HEK293T (cell line): ENCODE measurements around the gene ZNF26.
A peak's percentile ranks its signal among the peaks of the same experiment; 100 is the strongest.

Source experiments
- CTCF ChIA-PET: fragments of 350-600 bp; formaldehyde crosslinking; extraction: SDS; loops from one replicate; lab custom pipeline; 2021; ENCODE audit warnings: antibody characterized with exemption, inconsistent platforms; lab: Yijun Ruan, JAX
- POLR2A ChIA-PET: fragments of 350-600 bp; formaldehyde crosslinking; extraction: SDS; loops from one replicate; lab custom pipeline; 2020; ENCODE audit warnings: antibody characterized with exemption, inconsistent platforms; lab: Yijun Ruan, JAX
- DNase-seq: peaks from one replicate; pipeline ENCODE4 v3.0.0; 2012; ENCODE audit warnings: mixed read lengths; ENCODE audit errors: extremely low spot score
- ARNT ChIP-seq: fragments of 450-650 bp; IDR thresholded peaks from 2 replicates; pipeline ENCODE4 v1.6.1; 2017; ENCODE audit warnings: mild to moderate bottlenecking
- BHLHE40 ChIP-seq: fragments of 450-650 bp; IDR thresholded peaks from 2 replicates; pipeline ENCODE4 v1.6.1; 2016; ENCODE audit warnings: mild to moderate bottlenecking, moderate library complexity, borderline replicate concordance
- CTBP1 ChIP-seq: fragments of 450-650 bp; IDR thresholded peaks from 2 replicates; pipeline ENCODE4 v1.6.1; 2016; ENCODE audit warnings: borderline replicate concordance
- ELF4 ChIP-seq: fragments of 450-650 bp; IDR thresholded peaks from 2 replicates; pipeline ENCODE4 v1.6.1; 2017; ENCODE audit warnings: antibody characterized with exemption
- FOXA1 ChIP-seq: fragments of 450-650 bp; IDR thresholded peaks from 2 replicates; pipeline ENCODE4 v1.6.1; 2016; ENCODE audit warnings: mild to moderate bottlenecking
- FOXK2 ChIP-seq: fragments of 450-650 bp; IDR thresholded peaks from 2 replicates; pipeline ENCODE4 v1.6.1; 2016; ENCODE audit warnings: mild to moderate bottlenecking
- FOXM1 ChIP-seq: fragments of 450-650 bp; IDR thresholded peaks from 2 replicates; pipeline ENCODE4 v1.6.1; 2017; ENCODE audit warnings: mild to moderate bottlenecking, borderline replicate concordance
- HDGF ChIP-seq: fragments of 450-650 bp; IDR thresholded peaks from 2 replicates; pipeline ENCODE4 v1.6.1; 2017; ENCODE audit warnings: antibody characterized with exemption, borderline replicate concordance
- L3MBTL2 ChIP-seq: fragments of 450-650 bp; conservative IDR thresholded peaks from 2 replicates; pipeline ENCODE4 v1.6.1; 2016; ENCODE audit warnings: mild to moderate bottlenecking
- LEF1 ChIP-seq: fragments of 450-650 bp; IDR thresholded peaks from 2 replicates; pipeline ENCODE4 v1.6.1; 2017; ENCODE audit warnings: mild to moderate bottlenecking, borderline replicate concordance
- NFRKB ChIP-seq: fragments of 450-650 bp; IDR thresholded peaks from 2 replicates; pipeline ENCODE4 v1.6.1; 2016; ENCODE audit warnings: mild to moderate bottlenecking, moderate library complexity
- SP1 ChIP-seq: fragments of 450-650 bp; IDR thresholded peaks from 2 replicates; pipeline ENCODE4 v1.6.1; 2017
- TARDBP ChIP-seq: fragments of 450-650 bp; IDR thresholded peaks from 2 replicates; pipeline ENCODE4 v1.6.1; 2016
- ZNF384 ChIP-seq: fragments of 450-650 bp; IDR thresholded peaks from 2 replicates; pipeline ENCODE4 v1.6.1; 2016
- TF ChIP-seq, protein P1 (sequence below): fragments of 450-650 bp; IDR thresholded peaks from 2 replicates; pipeline ENCODE4 v1.6.1; 2016

ZNF26 gene

DNA sequence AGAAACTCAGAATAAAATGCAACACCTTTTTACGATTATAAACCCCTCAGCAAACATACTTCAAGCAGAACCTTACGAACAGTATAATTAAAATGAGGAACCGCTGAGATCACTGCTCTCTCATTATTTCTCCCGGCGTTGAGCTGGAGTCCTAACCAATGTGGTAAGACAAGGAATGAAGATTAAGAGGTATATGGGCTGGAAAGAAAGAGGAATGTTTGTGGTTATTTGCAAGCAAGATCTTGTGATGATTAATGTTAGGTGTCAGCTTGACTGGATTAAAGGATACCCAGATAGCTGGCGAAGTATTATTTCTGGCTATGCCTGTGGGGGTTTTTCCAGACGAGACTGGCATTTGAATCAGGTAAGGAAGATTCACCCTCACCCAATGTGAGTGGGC lies 40.8 kb downstream of the ZNF26 start:
- no peak for DNase-seq
- TF ChIP-seq TARDBP (no peak), FOXM1 (no peak), SP1 (no peak), CTBP1 (no peak), LEF1 (no peak), L3MBTL2 (no peak), BHLHE40 (no peak), FOXK2 (no peak), FOXA1 (no peak), ELF4 (no peak), NFRKB (no peak), HDGF (no peak), ARNT (no peak)
- TF ChIP-seq, protein P1, sequence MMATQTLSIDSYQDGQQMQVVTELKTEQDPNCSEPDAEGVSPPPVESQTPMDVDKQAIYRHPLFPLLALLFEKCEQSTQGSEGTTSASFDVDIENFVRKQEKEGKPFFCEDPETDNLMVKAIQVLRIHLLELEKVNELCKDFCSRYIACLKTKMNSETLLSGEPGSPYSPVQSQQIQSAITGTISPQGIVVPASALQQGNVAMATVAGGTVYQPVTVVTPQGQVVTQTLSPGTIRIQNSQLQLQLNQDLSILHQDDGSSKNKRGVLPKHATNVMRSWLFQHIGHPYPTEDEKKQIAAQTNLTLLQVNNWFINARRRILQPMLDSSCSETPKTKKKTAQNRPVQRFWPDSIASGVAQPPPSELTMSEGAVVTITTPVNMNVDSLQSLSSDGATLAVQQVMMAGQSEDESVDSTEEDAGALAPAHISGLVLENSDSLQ, result no peak
- ChIA-PET POLR2A (no interaction called here), CTCF (no interaction called here)

DNA sequence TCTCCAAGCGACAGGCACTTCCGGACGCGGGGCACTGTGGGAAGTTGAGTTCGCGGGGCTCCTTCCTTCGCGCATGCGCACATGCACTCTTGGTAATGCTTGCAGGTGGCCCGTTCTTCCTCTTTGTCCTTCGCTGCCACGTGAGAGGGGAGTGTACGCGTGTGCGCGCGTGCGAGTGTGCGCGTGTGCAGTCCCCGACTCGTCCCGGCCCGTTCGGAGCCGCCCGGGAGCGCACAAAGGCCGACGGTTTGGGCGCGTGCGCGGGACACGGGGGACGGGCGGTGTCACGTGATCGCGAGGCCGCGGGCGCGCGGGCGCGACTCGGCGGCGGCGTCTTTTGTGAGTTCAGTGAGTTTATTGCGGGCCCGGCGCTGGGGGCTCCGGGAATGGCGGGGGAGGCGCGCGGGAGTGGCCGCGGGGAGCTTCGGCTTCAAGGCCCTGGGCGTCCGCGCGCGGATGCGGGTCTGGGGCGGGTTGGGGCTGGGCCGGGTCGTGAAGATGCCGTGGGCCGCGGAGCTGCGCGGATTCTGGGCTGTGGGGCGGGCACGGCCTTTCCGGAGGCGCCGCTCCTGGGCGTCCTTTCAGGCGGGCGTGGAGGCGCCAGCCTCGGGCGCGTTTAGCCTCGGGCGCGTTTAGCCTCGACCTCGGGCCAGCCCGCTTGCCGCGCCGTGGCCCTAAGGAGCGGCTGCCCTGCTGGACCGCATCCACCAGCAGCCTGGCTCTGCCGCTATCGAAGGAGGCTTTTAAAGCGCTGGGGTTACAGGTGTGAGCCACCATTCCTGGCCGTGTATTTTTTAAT lies 51.2 kb downstream of the ZNF26 start, which contains the start of gene ZNF84:
TSS of gene ZNF84 (plus strand) at position 303 of the 799 bp plus-strand sequence. CDS start 3,959 bp downstream, outside the sequence.
- DNase-seq, result peak; percentile 93
- ChIA-PET POLR2A (interaction anchor here (1.0 kb wide), 1 partner anchor 43 kb away, joined by 4 read pairs; no protein-coding TSS in a partner anchor), CTCF (no interaction called here)
- TF ChIP-seq L3MBTL2, result peak; percentile 93
- no peak for TF ChIP-seq SP1
- no peak for TF ChIP-seq ZNF384
- TF ChIP-seq, protein P1, result no peak
- no peak for TF ChIP-seq HDGF
- no peak for TF ChIP-seq BHLHE40
- TF ChIP-seq ELF4, result 0 out of 2 replicates have a peak, but pooled peaks have one; percentile 18

DNA sequence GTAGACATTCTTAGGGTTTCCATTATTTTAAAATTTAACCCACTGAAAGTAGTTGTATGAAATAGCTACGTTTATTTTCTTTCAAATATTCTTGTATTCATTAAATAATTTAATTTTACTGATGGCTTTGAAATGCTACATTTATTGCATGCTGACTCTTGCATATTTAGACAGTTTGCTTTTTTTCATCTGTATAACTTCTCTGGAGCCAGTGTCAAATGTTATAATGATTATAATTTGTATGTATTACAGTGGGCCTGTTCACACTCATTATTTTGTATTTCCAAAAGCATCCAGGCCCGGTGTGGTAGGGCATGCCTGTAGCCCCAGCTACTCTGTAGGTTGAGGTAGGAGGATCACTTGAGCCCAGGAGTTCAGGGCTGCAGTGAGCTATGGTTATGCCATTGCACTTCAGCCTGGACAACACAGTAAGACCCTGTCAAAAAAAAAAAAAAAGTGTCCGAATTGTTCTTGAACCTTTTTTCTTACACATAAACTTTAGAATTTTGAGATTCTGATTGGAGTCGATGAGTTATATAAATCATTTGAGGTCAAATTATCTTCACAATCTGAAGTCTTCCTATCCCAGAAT lies 52.0 kb downstream of the ZNF26 start:
- no peak for DNase-seq
- POLR2A ChIA-PET, result interaction anchor here (1.0 kb wide), 1 partner anchor 42 kb away, joined by 4 read pairs; no protein-coding TSS in a partner anchor
- TF ChIP-seq NFRKB (no peak), FOXA1 (no peak), FOXM1 (no peak)
- CTCF ChIA-PET, result no interaction called here

DNA sequence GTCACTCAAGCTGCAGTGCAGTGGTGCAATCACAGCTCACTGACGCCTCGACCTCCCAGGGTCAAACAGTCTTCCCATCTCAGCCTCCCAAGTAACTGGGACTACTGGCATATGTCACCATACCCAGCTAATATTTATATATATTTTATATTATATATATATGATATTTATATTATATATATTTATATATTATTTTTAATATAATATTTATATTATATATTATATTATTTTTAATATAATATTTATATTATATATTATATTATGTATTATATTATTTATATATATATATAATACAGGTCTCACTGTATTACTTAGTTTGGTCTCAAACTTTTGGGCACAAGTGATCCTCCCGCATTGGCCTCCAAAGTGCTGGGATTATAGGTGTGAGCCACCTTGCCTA lies 60.5 kb downstream of the ZNF26 start:
- no peak for DNase-seq
- POLR2A ChIA-PET, result no interaction called here
- CTCF ChIA-PET, result no interaction called here
- TF ChIP-seq NFRKB (no peak), FOXM1 (no peak), TARDBP (no peak)
- TF ChIP-seq, protein P1, result no peak

DNA sequence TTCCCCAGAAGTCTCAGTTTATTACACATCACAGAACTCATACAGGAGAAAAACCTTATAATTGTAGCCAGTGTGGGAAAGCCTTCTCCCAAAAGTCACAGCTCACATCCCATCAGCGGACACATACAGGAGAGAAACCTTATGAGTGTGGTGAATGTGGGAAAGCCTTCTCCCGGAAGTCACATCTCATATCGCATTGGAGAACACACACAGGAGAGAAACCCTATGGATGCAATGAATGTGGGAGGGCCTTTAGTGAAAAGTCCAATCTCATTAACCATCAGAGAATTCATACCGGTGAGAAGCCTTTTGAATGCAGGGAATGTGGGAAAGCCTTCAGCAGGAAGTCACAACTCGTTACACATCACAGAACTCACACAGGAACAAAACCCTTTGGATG lies 71.3 kb downstream of the ZNF26 start:
- CTCF ChIA-PET, result no interaction called here
- DNase-seq, result no peak

More for the DNA sequence above, 71.3 kb downstream of the ZNF26 start:
- POLR2A ChIA-PET, result no interaction called here
- TF ChIP-seq FOXM1, result no peak
- TF ChIP-seq NFRKB, result no peak
- no peak for TF ChIP-seq ARNT
- no peak for TF ChIP-seq LEF1
- TF ChIP-seq ZNF384, result no peak
- TF ChIP-seq FOXA1, result no peak
- TF ChIP-seq, protein P1, result no peak
- no peak for TF ChIP-seq CTBP1
- no peak for TF ChIP-seq SP1
